SHP77 (cell line): ENCODE results near the gene SLC5A10.

Experiments used
- DNase-seq, 2 experiments: peaks; one replicate each; lab custom pipeline; 2025; lab: John Stamatoyannopoulos, UW

The SLC5A10 gene

DNA sequence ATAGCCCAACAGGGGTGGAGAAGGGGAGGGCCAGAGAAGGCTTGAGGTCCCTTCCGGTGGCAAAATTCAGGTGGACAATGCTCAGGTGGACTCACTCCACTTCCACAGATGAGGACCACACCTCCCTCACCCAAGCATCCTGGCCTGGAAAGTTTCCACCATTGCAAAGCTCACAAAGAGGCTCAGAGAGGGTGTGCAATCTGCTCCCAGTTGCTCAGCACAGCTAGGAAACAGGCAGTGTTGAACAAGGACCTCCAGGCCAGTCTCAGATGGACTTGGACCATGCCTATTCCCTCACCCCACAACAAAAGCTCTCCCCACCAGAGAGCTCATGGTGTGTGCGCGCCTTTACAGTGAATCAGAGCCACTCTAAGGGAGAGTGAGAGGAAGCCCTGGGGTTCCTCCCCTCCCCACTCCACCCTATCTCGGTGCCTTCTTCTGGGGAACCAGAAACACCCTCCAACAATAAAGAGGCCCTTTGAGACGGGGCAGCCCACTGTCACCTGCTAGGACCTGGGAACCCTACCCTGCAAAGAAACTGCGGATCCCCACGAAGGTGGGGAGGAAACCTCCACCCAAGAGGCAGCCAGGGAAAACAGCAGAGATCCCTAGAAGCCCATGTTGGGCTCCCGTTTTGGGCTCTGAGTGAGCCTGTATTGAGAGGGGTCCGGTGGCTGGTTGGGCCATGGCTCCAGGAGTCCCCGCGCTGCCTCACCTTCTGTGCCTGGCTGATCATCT is 51.0 kb downstream of the SLC5A10 start:
- DNase-seq, result no peak

DNA sequence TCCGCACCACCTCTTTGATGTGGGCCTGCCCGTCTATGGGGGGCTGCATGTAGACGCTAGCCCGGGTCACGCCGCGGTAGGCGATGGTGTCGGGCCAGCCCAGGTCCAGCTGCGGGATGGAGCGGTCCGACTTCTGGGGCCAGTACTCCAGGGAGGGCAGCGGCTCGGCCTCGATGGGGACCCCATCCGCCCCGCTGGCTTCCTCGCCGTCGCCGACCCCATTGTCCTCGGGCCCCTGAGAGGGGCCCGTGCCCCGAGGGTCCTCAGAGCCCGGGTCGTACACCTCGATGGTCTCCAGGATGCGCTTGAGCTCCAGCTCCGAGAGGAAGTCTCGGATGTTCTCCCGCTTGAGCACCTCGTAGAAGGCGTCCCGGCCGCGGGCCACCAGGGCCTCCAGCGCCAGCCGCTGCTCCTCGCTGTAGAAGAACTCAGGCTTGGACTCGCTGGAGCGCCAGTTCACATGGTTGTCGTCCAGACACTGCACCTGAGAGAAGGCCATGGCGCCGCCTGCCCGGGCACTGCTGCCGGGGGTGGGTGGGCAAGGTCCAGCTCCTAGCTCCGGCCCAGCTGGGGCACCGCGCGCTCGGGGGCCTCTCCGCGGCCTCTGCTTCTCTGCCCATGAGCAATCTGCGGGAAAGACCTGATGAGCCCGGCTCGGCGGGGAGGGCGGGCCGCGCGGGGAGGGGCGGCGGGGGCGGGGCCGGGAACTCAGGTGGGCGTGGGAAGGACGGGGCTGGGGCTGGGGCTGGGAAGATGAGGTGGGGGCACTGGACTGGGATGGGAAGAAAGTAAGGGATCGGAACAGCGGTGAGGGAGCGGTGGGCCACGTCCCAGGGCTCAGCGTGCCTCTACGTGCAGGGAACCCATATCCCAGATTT is 51.8 kb downstream of the SLC5A10 start:
- peak in 1 of 2 experiments; percentile 39 for DNase-seq

DNA sequence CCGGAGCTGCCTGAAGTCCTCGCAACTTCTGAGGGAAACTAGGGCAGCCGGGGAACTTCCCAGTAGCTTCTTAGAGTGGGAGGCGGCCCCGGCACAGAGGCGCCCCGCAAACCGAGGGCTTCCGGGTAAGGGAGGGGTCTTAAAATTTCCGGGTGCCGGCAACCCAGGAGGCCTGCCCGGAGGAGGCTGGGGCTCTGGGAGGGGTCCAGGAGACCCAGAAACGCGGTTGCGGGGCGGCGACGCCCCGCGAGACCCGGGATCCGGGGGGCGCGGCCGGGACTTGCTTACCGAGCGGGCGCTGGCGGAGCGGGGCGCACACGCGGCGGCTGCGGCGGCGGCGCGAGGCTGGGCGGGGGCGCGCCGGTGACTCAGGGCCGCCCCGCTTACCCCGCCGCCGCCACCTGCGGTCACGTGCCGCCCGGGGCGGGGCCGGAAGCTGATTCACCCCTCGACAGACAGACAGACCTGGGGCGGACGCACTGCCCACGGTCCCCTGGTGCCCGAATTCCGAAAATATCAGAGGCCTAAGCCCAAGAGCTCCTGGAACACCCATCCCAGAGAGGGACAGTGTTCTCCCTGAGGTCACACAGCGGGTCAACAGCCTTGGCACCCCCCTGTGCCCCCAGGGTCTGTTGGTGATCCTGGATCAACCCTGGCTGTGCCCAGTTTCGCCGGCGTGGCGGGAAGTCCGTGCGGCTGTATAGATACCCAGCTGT is 52.6 kb downstream of the SLC5A10 start, which contains the start of gene FAM83G:
TSS of gene FAM83G (minus strand) at position 344 of the 716 bp plus-strand sequence. CDS start 723 bp downstream, outside the sequence.
- peak; percentile 74 to 87 for DNase-seq

DNA sequence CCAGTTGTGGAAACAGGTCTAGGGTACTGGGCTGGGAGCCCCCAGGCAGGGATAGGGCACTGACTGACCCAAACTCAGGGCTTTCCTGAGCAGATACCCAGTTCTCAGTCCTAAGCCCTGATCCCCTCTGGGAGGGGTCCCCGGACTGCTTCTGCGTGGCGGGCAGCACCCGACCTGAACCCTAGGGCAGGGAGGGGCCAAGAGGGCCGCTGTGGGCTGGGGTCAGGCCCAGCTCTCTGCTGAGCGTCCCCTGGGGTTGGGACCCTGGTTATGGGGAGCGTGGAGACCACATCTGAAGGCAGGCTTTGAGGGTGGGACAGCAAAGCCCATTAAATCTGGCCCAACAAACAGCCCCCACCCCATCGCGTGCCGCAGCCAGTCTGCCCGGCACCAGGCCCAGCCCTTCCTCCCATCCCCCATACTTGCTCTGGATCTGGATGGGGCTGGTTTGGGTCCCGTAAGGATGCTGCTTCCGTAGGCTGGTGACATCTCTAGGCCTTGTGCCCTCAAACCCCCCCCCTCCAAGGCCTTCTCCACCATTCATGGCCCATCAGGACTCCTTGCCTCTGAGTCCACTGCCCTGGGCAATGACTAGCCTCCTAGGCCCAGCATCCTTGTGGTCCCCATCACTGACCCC is 53.3 kb downstream of the SLC5A10 start:
- no peak for DNase-seq

DNA sequence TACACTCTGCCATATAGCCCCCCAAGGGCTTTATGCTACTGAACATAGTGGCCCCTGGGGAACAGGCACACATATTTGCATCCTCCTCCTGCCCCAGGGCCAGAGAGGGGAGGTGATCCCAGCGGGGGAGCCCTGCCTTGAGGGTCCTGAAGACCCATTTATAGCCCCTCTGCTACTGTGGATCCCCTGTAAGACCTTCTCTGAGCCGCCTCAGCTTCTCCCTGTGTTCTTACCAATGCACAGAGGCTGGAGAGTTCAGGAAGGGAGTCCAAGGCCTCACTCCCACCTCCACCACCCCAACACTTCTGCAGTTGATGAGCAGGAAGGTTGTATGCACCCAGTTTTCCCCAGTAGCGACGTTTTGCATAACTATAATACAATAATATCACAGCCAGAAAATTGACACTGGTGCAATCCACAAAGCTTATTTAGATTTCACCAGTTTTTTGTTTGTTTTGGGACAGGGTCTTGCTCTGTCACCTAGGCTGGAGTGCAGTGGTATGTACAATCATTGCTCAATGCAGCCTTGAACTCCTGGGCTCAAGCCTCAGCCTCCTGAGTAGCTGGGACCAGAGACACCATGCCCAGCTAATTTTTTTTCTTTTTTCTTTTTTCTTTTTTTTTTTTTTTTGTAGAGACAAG is 53.9 kb downstream of the SLC5A10 start:
- no peak for DNase-seq

DNA sequence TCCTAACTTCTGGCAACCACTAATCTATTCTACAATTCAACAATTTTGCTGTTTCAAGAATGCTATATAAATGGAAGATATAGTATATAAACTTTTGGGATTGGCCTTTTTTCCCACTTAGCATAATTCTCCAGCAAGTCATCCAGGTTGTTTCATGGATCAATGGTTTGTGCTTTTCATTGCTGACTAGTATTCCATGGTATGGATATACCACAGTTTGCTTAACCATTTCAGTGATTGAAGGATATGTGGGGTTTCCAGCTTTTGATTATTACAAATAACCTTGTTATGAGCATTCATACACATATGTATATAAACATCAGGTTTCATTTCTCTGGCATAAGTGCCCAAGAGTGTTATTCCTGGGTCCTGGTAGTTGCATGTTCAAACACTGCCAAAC is 54.7 kb downstream of the SLC5A10 start:
- no peak for DNase-seq

DNA sequence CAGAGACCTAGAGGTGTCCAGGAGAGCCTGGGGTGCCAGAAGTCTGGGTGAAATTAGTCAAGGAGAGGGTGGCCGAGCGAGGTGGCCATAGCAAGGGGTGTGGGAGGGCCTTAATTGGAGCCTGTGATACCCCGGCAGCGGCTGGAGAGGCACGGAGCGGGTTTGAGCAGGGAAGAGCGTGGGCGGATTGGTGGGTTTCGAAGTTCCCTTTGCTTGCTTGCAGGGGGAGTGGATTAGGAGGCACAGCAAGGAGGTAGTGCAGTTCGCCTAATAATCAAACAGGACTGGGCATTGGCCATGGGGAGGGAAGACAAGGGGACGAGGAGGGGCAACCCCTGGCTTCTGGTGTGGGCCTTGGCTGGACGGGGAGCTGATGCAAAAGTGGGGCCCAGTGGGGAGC is 58.0 kb downstream of the SLC5A10 start:
- DNase-seq, result no peak

DNA sequence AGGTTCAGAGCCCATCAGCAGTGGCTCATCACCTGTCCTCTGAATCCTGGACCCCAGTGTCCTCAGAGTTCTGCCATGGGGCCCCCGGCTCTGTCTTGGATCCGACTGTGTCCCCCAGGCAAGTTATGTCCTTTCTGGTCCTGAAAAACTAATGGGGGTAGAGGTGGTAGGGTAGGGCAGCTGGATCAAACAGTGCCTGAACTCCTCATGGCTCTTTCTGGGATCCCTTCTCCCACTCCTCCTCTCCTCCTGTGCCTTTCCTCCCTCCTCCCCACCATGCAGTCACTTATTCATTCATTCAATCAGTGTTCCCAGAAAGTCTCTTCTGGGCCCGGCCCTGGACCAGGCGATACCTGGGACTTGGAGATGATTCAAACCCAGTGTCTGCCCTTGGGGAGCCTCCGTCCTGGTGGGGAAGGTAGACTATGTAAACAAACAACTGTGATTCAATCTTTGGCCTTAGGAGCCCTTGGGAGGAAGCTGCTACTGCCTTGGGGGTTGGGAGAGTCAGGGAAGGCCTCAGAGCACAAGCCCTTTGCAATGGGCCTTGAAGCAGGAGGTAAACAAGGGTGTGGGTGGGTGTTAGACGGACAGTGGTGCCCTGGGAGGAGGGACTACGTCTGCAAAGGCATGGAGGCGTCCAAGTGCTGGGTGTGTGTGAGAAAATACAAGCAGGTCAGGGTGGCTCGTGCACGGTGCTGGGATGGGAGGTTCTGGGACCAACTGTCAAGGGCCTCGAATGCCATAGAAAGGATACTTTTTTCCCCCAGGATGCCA is 59.0 kb downstream of the SLC5A10 start:
- no peak for DNase-seq

DNA sequence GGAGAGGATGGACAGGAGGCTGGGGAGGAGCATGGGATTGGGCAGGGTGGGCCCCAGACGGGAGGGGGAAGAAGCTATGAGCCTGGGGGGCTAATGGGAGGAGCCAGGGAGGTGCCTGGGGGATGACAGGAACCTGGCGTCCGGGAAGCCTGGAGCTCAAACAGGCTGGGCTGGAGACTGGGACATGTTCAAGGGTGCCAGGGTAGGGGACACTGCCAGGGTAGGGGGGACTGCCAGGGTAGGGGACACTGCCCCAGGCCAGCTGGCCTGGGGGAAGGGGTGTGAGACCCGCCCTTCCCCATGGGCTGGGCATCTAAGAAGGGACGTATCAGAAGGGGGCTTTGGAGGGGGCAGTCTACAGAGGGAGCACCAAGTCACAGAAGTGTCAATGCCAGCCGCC is 59.6 kb downstream of the SLC5A10 start:
- DNase-seq, result no peak

DNA sequence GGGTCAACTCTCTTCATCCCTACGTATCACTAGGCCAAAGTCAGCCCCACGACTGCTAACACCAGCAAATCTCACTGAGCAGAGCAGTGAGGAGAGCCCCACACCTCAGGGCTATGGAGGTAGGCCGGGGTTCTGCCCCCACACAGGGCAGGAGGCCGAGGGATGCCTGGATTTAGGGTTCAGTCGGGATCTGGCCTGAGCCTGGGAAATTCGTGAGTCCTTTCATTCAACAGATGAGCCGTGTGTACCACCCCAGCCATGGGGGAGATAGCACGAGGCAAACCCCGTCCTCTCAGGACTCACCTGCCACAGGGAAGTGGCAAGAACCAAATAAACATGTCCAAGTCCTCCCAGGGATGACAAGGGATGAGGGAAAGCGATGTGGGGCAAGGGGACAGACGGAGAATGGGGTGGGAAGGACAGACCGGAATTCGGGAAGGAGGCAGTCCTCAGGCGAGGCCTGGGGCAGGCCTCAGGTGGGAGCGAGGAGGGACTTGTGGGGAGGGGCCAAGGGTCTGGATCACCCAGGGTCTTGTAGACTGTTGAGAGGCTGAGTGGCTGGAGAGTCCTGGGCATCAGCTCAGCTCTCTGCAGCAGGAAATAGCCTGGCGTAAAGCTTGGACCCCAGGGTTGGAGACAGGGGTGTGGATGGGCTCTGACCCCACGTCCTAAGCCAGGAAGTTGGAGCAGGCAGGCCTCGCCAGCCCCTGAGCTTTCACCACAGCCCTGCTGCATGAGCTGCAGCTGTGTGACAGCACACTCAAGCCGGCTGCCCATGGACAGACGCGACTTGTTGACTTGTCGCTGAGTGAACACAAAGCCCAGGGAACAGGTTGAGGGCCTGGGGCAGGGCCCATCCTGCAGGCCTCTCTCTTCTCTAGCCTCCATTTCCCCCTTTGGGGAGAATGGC is 60.5 kb downstream of the SLC5A10 start:
- no peak for DNase-seq

DNA sequence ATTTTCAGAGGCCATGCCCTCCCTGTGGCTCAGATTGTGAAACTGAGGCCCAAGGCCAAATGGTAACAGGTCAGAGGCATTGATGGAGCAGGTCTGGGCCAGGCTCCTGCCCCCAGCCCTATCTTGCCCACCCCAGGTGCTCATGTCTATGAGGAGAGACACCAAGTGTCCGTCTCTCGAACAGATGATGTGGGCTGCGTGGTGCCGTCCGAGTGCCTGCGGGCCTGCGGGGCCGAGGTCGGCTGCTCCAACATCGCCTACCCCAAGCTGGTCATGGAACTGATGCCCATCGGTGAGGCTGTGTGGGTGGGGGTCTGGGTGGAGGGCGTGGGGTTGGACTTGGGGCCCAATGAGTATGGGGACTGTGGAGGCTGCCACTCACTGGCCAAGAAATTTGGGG is 61.3 kb downstream of the SLC5A10 start:
- DNase-seq, result no peak

DNA sequence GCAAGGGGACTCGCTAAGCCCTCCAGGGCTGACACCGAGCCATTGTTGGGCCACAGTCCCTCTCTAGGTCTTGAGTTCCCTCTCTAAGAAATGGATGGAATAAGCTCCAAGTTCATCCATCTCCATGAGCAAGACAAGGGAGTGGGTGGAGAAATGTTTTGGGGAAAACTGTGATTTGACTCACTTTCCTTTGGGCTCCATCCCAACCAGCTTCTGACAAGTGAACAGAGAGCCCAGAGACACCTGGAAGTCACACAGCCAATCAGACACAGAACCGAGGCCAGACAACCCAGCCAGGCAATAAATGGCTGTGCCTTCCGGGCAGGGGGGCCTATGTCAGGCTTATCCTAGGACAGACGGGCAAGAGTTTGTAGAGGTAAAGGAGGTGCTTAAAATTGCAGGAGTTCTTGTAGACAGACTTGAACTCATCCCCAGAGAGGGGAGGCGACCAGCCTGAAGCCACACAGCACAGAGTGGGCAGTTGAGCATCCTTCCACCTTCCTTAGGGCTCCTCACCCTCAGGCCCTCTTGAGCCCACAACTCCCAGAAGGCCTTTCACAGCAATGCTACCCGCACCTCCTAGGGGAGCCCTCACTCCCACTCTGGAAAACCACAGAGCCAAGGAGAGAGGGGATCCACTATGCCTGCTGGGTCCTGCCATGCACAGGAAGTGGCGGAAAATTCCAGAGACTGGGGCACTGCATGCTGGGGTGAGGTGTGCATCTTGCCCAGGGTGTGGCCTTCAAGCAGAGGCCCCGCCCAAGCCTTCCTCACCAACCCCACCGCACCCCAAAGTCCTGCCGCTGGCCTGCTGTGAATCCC is 62.1 kb downstream of the SLC5A10 start:
- DNase-seq, result no peak

DNA sequence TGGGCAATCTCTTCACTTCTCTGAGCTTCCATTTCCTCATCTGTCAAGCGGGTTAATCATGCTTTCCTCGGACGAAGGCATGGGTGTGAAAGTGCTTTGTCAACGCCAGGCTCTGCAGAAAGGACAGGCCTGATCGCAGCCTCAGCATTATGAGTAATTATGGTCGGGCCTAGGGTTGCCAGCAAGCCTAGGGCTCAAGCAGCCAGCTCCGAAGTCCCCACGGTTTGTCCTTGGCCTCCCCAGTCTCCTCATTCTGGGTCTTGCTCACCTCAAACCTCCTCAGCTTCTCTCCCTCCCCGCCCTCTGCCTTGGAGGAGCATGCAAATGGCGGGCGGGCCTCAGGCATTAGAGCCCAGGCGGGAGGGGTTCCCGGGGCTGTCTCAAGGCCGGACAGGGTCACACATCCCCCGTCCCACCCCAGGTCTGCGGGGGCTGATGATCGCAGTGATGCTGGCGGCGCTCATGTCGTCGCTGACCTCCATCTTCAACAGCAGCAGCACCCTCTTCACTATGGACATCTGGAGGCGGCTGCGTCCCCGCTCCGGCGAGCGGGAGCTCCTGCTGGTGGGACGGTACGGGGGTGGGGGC is 62.8 kb downstream of the SLC5A10 start:
- no peak for DNase-seq

DNA sequence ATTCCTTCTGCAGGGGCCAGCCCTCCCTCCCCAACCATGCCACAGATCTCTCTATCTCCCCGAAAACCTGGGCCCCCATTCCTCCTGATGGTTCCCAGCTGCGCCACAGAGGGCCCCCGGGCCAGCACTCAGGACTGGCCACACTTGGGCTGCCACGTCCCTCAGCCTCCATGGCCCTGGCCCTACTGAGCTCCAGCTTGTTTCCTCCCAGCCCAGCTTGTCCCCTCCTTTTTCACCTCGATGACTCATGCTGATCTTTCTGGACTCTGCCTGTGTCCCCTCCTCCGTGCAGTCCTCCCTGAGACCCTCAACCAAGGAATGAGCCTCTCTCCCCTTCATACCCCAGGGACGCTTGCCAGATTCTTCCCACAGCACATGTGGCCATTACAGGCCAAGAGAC is 63.5 kb downstream of the SLC5A10 start:
- no peak for DNase-seq

DNA sequence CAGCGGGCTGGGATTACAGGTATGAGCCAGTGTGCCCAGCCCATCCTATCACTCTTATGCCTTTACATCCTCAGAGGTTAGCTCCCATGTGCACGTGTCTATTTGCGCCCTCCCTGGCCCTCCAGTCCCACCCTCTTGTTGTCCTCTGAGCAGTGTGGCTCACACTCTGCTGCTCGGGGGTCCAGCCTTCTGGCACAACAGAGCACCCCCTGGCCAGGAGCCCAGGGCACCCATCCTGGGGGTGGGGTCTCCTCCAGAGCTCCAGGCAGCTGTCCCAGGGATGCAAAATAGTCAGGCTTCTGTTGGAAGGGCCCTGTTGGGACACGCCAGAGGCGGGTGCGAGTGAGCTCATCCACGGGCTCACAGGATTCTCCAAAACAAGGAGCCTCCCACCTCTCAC is 64.3 kb downstream of the SLC5A10 start:
- no peak for DNase-seq

DNA sequence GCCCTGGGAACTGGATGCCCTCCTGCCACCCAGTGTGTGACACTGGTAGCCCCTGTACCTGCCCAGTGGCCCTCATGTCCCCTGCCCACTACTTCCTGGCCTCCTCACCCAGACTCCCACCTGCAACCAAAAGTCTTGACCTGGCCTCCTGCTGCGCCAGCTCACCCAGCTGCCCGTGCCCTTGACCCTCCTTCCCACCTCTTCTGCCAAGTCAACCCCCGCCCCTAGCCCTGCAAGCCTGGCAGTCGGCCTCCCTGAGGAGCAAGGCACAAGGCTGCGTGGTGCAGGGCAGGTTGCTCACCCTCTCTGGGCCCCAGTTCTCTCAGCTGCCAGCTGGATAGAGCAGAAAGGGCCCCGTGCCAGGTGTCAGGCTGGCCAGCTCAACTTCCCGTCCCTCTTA is 64.9 kb downstream of the SLC5A10 start:
- no peak for DNase-seq

DNA sequence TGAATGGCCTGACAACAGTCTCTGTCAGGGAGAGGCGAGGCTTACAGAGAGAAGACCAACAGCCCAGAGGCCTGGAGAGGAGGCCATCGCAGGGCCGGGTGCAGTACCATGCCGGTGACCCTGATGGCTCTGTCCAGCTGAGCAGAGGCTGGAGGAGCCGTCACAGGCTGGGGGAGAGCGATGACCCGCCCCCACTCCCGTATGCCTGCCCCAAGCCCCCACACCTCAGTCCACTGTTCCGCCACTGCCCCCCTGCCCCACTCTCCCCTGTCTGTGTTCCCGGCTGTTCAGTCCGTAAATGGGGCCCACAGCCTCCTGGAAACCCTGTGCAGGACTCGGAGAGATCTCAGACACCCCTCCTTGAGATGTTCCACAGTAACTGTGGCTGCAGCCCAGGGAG is 65.4 kb downstream of the SLC5A10 start:
- DNase-seq, result no peak

DNA sequence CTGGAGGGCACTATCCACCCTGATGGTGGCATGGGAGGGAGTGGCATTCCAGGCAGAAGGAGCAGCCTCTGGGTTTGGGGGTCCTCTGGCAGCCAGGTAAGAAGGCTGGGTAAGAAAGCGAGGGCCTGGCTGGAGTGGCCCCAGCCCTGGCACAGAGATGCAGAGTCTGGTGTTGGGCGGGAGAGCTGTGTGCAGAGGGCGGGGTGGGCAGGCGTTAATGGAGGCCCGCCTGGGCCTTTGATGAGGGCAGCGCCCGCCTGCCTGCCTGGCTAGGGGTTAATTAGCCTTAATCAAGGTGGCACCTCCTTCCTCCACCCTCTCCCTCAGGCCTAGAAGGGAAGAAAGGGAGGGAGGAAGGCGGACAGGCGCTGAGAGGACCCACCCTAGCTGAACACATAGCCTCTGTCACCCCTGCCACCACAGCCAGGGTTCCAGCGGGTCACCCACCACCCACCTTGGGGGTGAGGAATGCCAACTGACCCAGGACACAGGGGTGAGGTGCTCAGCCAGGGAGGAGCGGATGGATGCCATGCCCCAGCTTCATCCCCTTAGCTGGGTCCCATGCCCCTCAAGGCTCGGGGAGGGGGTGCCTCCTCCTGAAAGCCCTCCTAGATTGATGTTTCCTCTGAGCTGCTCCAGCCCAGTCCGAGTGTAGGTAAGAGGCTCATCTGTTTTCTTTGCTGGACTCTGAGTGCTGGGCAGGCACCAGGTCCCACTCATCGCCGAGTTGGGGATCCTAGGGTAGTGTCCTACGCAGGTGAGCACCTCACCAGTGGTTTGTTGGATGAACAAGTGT is 66.0 kb downstream of the SLC5A10 start:
- no peak for DNase-seq
